WI38 (cell line): ENCODE data around the gene PDZRN3.

Source experiments
- H3K4me3 ChIP-seq: 2 replicates; pipeline ENCODE4 v1.5.1; 2011; ENCODE audit warnings: low read depth, mild to moderate bottlenecking, control low read depth, low read length
- CTCF ChIP-seq: IDR thresholded peaks from 2 replicates; pipeline ENCODE4 v1.5.1; 2012; ENCODE audit warnings: low read depth, mild to moderate bottlenecking, control low read depth, low read length

Gene PDZRN3

GRCh38 chr3:73448041-73448440 is 176.7 kb downstream of the PDZRN3 start:
- no peak for TF ChIP-seq CTCF
- H3K4me3 ChIP-seq = no peak overlapping the region

- no peak for TF ChIP-seq CTCF
- no peak overlapping the region for H3K4me3 ChIP-seq
These were observed 177.6 kb downstream of the PDZRN3 start for GRCh38 chr3:73447111-73447510.

DNA sequence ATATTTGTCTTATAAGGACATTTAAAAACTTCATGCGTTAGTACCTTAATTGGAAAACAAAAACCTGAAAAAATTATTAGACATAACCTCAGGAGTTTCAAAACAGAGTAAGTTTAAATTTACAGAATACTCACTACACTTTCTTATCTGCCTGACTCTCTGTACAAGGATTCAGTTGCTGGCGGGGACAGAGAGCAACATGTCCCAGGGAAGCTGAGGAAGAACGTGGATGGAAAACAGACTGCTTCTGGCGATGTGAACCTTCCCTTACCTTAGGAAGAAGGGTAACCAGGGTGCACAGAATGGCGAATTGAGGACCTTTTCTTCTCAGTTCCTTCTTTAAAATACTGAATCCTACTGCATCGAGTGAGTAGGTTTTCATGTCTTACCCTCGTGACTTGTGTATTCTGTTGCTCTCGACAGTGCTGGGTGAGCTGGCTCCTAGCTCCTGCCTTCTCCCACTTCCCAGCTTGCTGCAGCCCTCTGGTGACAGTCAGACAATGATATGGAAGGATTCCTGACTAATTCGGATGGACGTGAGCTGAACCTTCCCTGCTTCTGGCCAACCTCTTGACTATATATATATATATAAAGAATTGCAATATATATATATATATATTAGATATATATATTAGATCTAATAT is 178.2 kb downstream of the PDZRN3 start:
- no peak for TF ChIP-seq CTCF
- H3K4me3 ChIP-seq = no peak overlapping the region

GRCh38 chr3:73442886-73443285 is 181.9 kb downstream of the PDZRN3 start:
- no peak overlapping the region for H3K4me3 ChIP-seq
- TF ChIP-seq CTCF = no peak

GRCh38 chr3:73442152-73442551 is 182.6 kb downstream of the PDZRN3 start:
- TF ChIP-seq CTCF = no peak
- H3K4me3 ChIP-seq = no peak overlapping the region

- no peak for TF ChIP-seq CTCF
- H3K4me3 ChIP-seq = no peak overlapping the region
These were observed 186.9 kb downstream of the PDZRN3 start for GRCh38 chr3:73437828-73438227.

- H3K4me3 ChIP-seq = no peak overlapping the region
- TF ChIP-seq CTCF = no peak
These were observed 189.7 kb downstream of the PDZRN3 start for GRCh38 chr3:73435055-73435454.
